Activated T-cell treated with anti-CD3 and anti-CD28 coated beads for 1 hour (primary cell): ENCODE measurements around the gene PTN.
"Not testable (repeated sequence)": the region's sequence is repeated elsewhere in the genome, so short reads cannot be mapped to it uniquely, and the experiment has no call there.

Source experiments
- DNase-seq: peaks from one replicate; pipeline ENCODE4 v3.0.0-alpha.2; 2020; ENCODE audit warnings: low read depth

Gene PTN

DNA sequence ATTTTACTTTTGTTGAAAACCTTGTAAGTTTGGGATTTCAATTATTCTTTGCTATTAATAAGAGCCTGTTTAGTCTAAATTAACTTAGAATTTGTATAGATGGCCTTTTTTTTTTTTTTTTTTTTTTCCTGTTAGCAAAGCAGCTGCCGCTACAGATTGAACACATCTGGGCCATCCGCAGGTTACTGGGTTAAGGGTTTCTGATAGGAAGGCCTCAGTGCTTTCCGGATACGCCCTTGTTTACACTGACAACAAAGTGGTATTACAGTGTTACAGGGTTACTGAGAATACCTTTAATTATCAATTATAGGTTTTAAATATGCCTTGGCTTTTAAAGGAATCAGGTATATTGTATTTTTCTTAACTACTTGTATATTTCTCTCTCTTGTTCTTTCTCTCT, 76.8 kb downstream of the PTN start:
- no peak for DNase-seq

- not testable (repeated sequence) for DNase-seq
These were observed 78.1 kb downstream of the PTN start for GRCh38 chr7:137265480-137265879.

DNA sequence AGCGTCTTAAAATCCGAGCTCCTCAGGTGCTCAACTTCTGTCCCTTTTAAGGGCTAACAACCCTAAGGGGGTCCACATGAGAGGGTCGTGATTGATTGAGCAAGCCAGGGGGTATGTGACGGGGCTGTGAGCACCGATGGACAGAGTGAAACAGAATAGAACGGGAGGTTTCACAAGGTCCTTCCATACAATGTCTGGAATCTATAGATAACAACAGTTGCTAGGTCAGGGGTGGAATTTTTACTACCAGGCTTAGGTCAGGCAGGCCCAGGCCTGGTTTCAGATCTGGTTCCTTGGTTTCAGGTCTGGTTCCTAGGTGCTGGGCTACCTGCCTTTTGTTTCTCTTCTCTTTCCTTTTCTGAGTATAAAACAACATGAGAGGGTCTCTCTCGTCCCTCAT, 80.9 kb downstream of the PTN start:
- DNase-seq, result no peak

DNA sequence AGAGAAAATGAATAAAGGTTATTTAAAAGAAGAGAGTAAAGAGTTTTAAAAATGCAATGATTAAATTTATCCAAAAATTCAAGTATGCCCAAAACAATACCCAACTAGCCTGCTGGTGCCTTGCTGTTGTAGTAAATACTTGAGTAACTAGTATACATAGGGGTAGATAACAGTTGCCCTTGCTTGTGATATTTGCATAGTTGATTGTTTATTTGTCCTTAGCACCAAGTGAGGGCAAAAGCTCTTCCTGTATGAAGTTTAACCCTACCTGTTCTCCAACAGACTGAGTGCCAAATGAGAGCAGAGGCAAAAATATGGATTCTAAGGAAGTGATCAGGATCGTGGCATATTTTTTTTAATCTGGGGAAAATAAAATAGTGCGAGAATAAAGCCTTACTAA, 85.0 kb downstream of the PTN start:
- DNase-seq, result no peak

GRCh38 chr7:137254766-137255165, 88.8 kb downstream of the PTN start:
- DNase-seq, result no peak

- DNase-seq, result no peak
These were observed 97.6 kb downstream of the PTN start for GRCh38 chr7:137245890-137246289.

DNA sequence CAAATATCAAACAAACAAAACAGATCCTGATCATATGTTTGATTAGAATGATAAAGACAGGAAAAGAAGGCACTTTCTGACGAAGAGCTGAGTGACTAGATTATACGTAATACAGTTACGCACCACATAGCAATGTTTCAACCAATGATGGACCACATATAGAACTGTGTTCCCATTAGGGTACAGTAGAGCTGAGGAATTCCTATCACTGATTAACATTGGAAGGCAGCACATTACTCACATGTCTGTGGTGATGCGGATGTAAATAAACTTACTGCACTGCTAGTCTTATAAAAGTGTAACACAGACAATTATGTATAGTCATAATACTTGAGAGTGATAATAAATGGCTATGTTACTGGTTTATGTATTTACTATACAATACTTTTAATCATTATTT, 98.3 kb downstream of the PTN start:
- DNase-seq, result no peak

DNA sequence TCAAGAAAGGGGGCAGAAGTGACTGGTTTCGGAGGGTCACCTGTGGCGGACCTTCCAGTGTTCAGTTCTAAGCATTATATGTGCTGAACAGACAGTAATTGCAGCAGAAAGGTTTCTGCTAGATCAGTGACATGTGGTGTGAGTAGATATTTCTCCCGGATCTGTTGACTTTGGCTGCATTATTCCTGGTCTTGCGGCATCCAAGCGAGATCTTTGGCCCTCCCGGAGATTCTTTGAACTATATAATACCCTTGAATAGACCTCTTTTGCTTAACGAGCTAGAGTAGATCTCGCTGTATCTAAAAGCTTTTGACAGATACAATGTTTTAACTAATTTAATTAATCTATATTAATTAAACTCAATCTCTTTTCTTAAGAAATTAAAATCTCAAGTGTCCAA, 99.8 kb downstream of the PTN start:
- no peak for DNase-seq

DNA sequence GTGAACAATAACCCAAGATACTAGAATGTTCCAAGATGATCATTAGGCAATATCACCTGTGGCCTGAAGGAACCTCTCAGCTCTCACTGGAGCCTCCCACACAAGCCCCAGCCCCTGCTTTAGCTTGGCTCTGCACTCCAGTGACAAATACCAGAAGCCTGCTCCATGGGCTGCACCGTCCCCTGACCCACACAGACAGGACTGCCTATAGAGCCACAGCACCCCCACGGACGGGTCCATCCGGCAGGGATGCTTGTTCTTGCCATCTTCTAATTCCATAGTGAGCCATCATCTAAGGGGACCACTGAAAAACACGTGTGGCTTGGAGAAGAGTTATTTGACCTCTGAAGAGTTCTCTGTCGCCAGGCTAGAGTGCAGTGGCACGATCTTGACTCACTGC, 100.9 kb downstream of the PTN start:
- DNase-seq, result no peak

DNA sequence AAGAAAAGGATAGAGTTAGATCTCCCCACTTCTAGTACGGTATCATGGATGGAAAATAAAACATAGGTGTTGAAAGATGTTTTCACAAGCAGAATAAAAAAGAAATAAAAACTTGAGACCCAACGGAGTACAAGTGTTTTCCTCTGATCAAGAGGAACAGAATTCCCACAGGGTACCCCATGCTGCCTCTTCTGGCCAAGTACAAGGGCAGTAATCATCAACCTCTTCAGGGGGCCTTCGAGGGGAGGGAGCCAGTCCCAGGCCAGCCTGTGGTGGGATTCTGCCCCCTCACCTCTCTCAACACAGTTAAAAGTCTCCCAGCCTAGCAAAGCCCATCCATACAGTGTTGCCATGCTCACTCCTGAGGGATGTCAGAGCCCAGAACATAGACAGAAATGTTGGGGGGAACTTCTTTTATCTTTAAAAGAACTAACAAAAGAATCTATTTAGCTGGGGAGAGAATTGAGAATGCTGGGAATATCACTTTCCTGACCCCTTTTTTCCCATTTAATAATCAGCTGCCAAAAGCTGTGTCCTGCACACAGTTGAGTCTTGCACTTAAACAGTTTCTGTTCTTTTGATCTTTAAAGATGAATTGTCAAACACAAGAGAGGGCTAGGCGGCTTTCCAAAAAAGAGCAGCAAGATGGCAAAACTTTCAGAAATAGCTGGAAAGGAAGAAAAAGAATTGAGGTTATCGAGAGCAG, 101.7 kb downstream of the PTN start:
- no peak for DNase-seq

- not testable (repeated sequence) for DNase-seq
These were observed 104.3 kb downstream of the PTN start for GRCh38 chr7:137239186-137239585.

GRCh38 chr7:137235434-137235833, 108.1 kb downstream of the PTN start:
- no peak for DNase-seq

GRCh38 chr7:137231167-137231566, 112.4 kb downstream of the PTN start:
- DNase-seq, result no peak

DNA sequence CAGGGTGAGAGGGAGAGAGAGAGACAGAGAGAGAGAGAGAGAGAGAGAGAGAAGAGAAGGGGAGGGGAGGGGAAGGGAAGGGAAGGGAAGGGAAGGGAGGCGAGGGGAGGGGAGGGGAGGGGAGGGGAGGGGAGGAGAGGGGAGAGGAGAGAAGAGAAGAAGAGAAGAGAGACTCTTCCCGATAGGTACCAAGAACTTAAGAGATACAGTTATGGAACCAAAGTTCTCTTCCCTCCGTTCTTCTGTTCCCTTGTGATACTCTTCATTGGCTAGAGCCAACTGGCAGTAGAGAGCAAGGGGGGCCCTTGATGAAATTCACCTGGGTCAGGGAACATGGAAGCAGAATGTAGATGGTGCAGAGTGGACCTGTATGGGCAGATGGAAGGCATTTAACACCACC, 122.1 kb downstream of the PTN start:
- DNase-seq, result no peak

- no peak for DNase-seq
These were observed 129.8 kb downstream of the PTN start for GRCh38 chr7:137213744-137214143.

- no peak for DNase-seq
These were observed 134.2 kb downstream of the PTN start for GRCh38 chr7:137209151-137209817.

GRCh38 chr7:137206770-137207169, 136.8 kb downstream of the PTN start:
- no peak for DNase-seq

DNA sequence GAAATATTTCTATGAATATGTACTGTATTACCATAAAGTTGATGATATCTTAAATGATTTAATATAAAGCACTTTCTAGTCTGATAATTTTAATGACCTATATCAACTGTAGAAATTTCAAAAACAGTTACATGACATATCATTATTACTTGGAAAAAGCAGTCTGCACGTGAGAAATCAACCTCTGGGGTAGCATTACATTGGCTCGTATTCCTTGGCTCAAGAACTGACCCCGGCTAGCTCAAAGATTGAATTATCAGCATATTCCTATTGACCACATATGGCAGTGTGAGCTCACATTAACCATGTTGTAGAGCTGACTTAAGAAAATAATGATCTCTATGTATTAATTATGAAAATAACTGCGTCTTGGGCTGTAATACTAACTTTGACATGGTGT, 139.3 kb downstream of the PTN start:
- DNase-seq, result no peak

DNA sequence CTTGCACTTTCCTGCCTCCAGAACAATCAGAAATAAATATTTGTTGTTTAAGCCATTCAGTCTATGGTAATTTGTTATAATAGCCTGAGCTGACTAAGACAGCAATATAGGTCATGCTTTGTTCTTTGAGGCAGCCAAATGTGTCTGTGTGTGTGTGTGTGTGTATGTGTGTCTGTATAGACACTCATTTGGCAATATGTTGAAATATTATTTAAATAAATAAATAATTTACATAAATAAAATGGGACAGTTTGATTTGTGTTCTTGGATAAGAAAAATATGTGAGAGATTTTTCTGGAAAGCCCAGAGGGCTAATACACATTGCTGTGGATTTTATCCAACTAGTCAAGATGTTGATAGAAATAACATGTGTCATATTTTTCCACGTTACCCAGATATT, 140.2 kb downstream of the PTN start:
- DNase-seq, result no peak

GRCh38 chr7:137196648-137197047, 146.9 kb downstream of the PTN start:
- no peak for DNase-seq

DNA sequence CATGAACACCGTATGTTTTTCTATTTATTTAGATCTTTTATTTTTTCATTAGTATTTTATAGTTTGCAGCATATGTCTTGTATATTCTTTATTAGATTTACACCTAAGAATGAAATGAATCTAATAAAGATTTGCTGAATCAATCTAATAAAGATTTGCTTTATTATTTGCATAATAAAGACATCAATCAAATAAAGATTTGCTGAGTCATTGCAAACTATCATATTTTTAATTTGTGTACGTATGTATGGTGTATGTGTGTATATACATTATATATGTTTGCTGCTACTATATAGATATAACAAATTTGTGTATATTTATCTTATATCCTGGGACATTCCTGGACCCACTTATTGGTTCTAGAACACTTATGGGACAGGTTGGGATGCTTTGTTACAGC, 147.5 kb downstream of the PTN start:
- no peak for DNase-seq

- DNase-seq, result not testable (repeated sequence)
These were observed 161.9 kb downstream of the PTN start for GRCh38 chr7:137181619-137182018.
